GM19035 (cell line): ENCODE measurements around the gene FOLR3.
"Not testable (repeated sequence)": the region's sequence is repeated elsewhere in the genome, so short reads cannot be mapped to it uniquely, and the experiment has no call there.

ENCODE experiments used
- ATAC-seq: cut with Tn5 transposase; IDR thresholded peaks from one replicate; pipeline ENCODE4 v1.9.1; 2021; ENCODE audit not compliant: unreplicated experiment

Gene FOLR3

GRCh38 chr11:72135473-72135872 is at the start of gene FOLR3:
Gene FOLR3, plus strand, starts transcription at chr11:72135725. Its CDS starts 228 bp downstream, at chr11:72135953.
- not testable (repeated sequence) for ATAC-seq

- no peak for ATAC-seq
Measured at GRCh38 chr11:72088076-72088808, 47.3 kb upstream of the FOLR3 start.

GRCh38 chr11:72091292-72091691 is 44.2 kb upstream of the FOLR3 start:
- ATAC-seq, result no peak

- no peak for ATAC-seq
Measured at GRCh38 chr11:72098741-72099140, 36.8 kb upstream of the FOLR3 start.

GRCh38 chr11:72100009-72100408 is 35.5 kb upstream of the FOLR3 start:
- no peak for ATAC-seq

GRCh38 chr11:72100462-72100861 is 35.1 kb upstream of the FOLR3 start:
- no peak for ATAC-seq

- no peak for ATAC-seq
Measured at GRCh38 chr11:72102162-72102561, 33.4 kb upstream of the FOLR3 start.

GRCh38 chr11:72102631-72102945 is 32.9 kb upstream of the FOLR3 start:
- ATAC-seq, result no peak

- ATAC-seq, result peak; percentile 88
Measured at GRCh38 chr11:72102946-72103753, 32.4 kb upstream of the FOLR3 start, which contains the start of gene LAMTOR1. Gene LAMTOR1, minus strand, starts transcription at chr11:72103297. Its CDS starts 73 bp downstream, at chr11:72103224.

- no peak for ATAC-seq
Measured at GRCh38 chr11:72103754-72104167, 31.8 kb upstream of the FOLR3 start.

- ATAC-seq, result no peak
Measured at GRCh38 chr11:72105888-72106287, 29.6 kb upstream of the FOLR3 start, which contains the start of gene TOMT. Gene TOMT, plus strand, starts transcription at chr11:72105924. Its CDS starts 28 bp downstream, at chr11:72105952.

GRCh38 chr11:72111300-72112142 is 24.0 kb upstream of the FOLR3 start:
- peak; percentile 1 for ATAC-seq

- peak; percentile 91 for ATAC-seq
Measured at GRCh38 chr11:72112143-72112977, 23.2 kb upstream of the FOLR3 start, which contains the start of gene ANAPC15. Gene ANAPC15, minus strand, starts transcription at chr11:72112695. Its CDS starts 1,419 bp downstream, at chr11:72111276.

- no peak for ATAC-seq
Measured at GRCh38 chr11:72112978-72113808, 22.3 kb upstream of the FOLR3 start.

- no peak for ATAC-seq
Measured at GRCh38 chr11:72114570-72114969, 21.0 kb upstream of the FOLR3 start.

- ATAC-seq, result no peak
Measured at GRCh38 chr11:72116019-72116755, 19.3 kb upstream of the FOLR3 start.

GRCh38 chr11:72119198-72119597 is 16.3 kb upstream of the FOLR3 start:
- ATAC-seq, result no peak

GRCh38 chr11:72120930-72121329 is 14.6 kb upstream of the FOLR3 start:
- no peak for ATAC-seq

- ATAC-seq, result no peak
Measured at GRCh38 chr11:72122607-72123006, 12.9 kb upstream of the FOLR3 start.
